PC-9 (cell line): Measurements from ENCODE around the gene AMBRA1.

Source experiments
- CTCF ChIP-seq: fragments of 200-600 bp; sonication (generic); conservative IDR thresholded peaks from 2 replicates; pipeline ENCODE4 v1.6.1; 2017; ENCODE audit warnings: mixed run types, antibody characterized with exemption, mild to moderate bottlenecking, moderate library complexity
- EZH2 ChIP-seq: fragments of 200-600 bp; sonication (generic); IDR thresholded peaks from 2 replicates; pipeline ENCODE4 v1.8.0; 2017; ENCODE audit warnings: antibody characterized with exemption, low read depth

- no peak for TF ChIP-seq CTCF
- TF ChIP-seq EZH2: no peak
Observed at GRCh38 chr11:46455834-46456233, 138.0 kb downstream of the AMBRA1 start.
